ENCODE results near the gene SLC9A7. TPM values are rescaled to one million over a fixed set of nuclear protein-coding genes. Genes with fewer than 3 reads are reported as not detected.

Gene SLC9A7
- total RNA-seq, 1 donor from 2014 or later: 11.4 TPM

GRCh38 chrX:46754586-46755061 is 4.3 kb downstream of the SLC9A7 start:
- no peaks in the 10 kb centered on the region for H3K36me3 Mint-ChIP-seq (ENCODE audit: low read depth, unreplicated experiment)
- peaks cover 4% of the 10 kb centered on the region for H3K27me3 Mint-ChIP-seq (ENCODE audit: unreplicated experiment)
- peaks cover 11% of the 10 kb centered on the region for H3K4me1 Mint-ChIP-seq (ENCODE audit: unreplicated experiment)
- H3K9me3 Mint-ChIP-seq (ENCODE audit: unreplicated experiment): no peaks in the 10 kb centered on the region
- TF ChIP-seq CTCF (IDR thresholded peaks at IDR 0.05; ENCODE audit: unreplicated experiment): no peak
- no peak overlapping the region for H3K27ac Mint-ChIP-seq (ENCODE audit: unreplicated experiment)
- H3K4me3 Mint-ChIP-seq (ENCODE audit: unreplicated experiment): no peak overlapping the region
- no peak for DNase-seq (ENCODE audit: low spot score)

GRCh38 chrX:46754036-46754435 is 4.9 kb downstream of the SLC9A7 start:
- Mint-ChIP-seq H3K9me3 (ENCODE audit: unreplicated experiment) (no peaks in the 10 kb centered on the region), H3K27me3 (ENCODE audit: unreplicated experiment) (peaks cover 3% of the 10 kb centered on the region), H3K4me3 (ENCODE audit: unreplicated experiment) (no peak overlapping the region), H3K4me1 (ENCODE audit: unreplicated experiment) (peaks cover 8% of the 10 kb centered on the region), H3K36me3 (ENCODE audit: low read depth, unreplicated experiment) (no peaks in the 10 kb centered on the region), H3K27ac (ENCODE audit: unreplicated experiment) (no peak overlapping the region)
- no peak for TF ChIP-seq CTCF (IDR thresholded peaks at IDR 0.05; ENCODE audit: unreplicated experiment)
- no peak for DNase-seq (ENCODE audit: low spot score)

- H3K27ac Mint-ChIP-seq (ENCODE audit: unreplicated experiment): no peak overlapping the region
- no peak for DNase-seq (ENCODE audit: low spot score)
- peaks cover 2% of the 10 kb centered on the region for H3K4me1 Mint-ChIP-seq (ENCODE audit: unreplicated experiment)
- TF ChIP-seq CTCF (IDR thresholded peaks at IDR 0.05; ENCODE audit: unreplicated experiment): no peak
- H3K9me3 Mint-ChIP-seq (ENCODE audit: unreplicated experiment): no peaks in the 10 kb centered on the region
- no peak overlapping the region for H3K4me3 Mint-ChIP-seq (ENCODE audit: unreplicated experiment)
- H3K27me3 Mint-ChIP-seq (ENCODE audit: unreplicated experiment): no peaks in the 10 kb centered on the region
- H3K36me3 Mint-ChIP-seq (ENCODE audit: low read depth, unreplicated experiment): no peaks in the 10 kb centered on the region
These were observed 8.0 kb downstream of the SLC9A7 start for GRCh38 chrX:46750889-46751288.

GRCh38 chrX:46744009-46744408 is 14.9 kb downstream of the SLC9A7 start:
- TF ChIP-seq CTCF (IDR thresholded peaks at IDR 0.05; ENCODE audit: unreplicated experiment): no peak
- peaks cover 2% of the 10 kb centered on the region for H3K27me3 Mint-ChIP-seq (ENCODE audit: unreplicated experiment)
- H3K9me3 Mint-ChIP-seq (ENCODE audit: unreplicated experiment): no peaks in the 10 kb centered on the region
- no peak overlapping the region for H3K4me3 Mint-ChIP-seq (ENCODE audit: unreplicated experiment)
- no peaks in the 10 kb centered on the region for H3K4me1 Mint-ChIP-seq (ENCODE audit: unreplicated experiment)
- H3K27ac Mint-ChIP-seq (ENCODE audit: unreplicated experiment): no peak overlapping the region
- DNase-seq (ENCODE audit: low spot score): no peak
- no peaks in the 10 kb centered on the region for H3K36me3 Mint-ChIP-seq (ENCODE audit: low read depth, unreplicated experiment)

GRCh38 chrX:46743046-46743445 is 15.9 kb downstream of the SLC9A7 start:
- H3K4me1 Mint-ChIP-seq (ENCODE audit: unreplicated experiment): no peaks in the 10 kb centered on the region
- H3K27me3 Mint-ChIP-seq (ENCODE audit: unreplicated experiment): peaks cover 2% of the 10 kb centered on the region
- H3K9me3 Mint-ChIP-seq (ENCODE audit: unreplicated experiment): no peaks in the 10 kb centered on the region
- DNase-seq (ENCODE audit: low spot score): no peak
- H3K36me3 Mint-ChIP-seq (ENCODE audit: low read depth, unreplicated experiment): no peaks in the 10 kb centered on the region
- no peak overlapping the region for H3K4me3 Mint-ChIP-seq (ENCODE audit: unreplicated experiment)
- TF ChIP-seq CTCF (IDR thresholded peaks at IDR 0.05; ENCODE audit: unreplicated experiment): no peak
- no peak overlapping the region for H3K27ac Mint-ChIP-seq (ENCODE audit: unreplicated experiment)
